ENCODE results near the gene P2RY10. TPM values are rescaled to one million over a fixed set of nuclear protein-coding genes. Genes with fewer than 3 reads are reported as not detected.
"Not testable (repeated sequence)": the region's sequence is repeated elsewhere in the genome, so short reads cannot be mapped to it uniquely, and the experiment has no call there.

Gene P2RY10
- total and polyA plus RNA-seq, 4 experiments from 2014 or later: 61.8 to 104 (median 86.2) TPM

- H3K4me1 ChIP-seq (ENCODE audit: insufficient read depth, low read length): peaks cover 21% of the 10 kb centered on the region
- H3K27ac ChIP-seq (ENCODE audit: low read depth, low read length): no peak overlapping the region
- Mint-ChIP-seq H3K27ac (peak overlapping the region in 6 of 7 donors; percentile 52 to 85 (median 78)), H3K9me3 (peaks cover 0 to 16% (median 12%) of the 10 kb centered on the region in 8 donors), H3K36me3 (peaks cover 38 to 41% of the 10 kb centered on the region in 2 donors), H3K4me1 (peaks cover 13 to 42% (median 25%) of the 10 kb centered on the region in 4 donors), H3K4me3 (peak overlapping the region in 1 of 8 donors; percentile 50), H3K27me3 (no peaks in the 10 kb centered on the region)
- no peaks in the 10 kb centered on the region for H3K9me3 ChIP-seq (ENCODE audit: control insufficient read depth in 1 of 2, low read length in 2 of 2)
- ChIA-PET CTCF (ENCODE audit: partially characterized antibody) (no interaction called here), POLR2A (ENCODE audit: partially characterized antibody) (interaction anchor here (1.4 to 2.5 kb wide), 4 partner anchors 14 to 188 kb away, joined by 3 to 10 read pairs (median 4); partner anchors contain the start of gene P2RY10)
- no peaks in the 10 kb centered on the region for H3K27me3 ChIP-seq (ENCODE audit: insufficient read depth, low read length)
- H3K36me3 ChIP-seq (ENCODE audit: insufficient read depth, low read length): peaks cover 5% of the 10 kb centered on the region
- intact Hi-C loops (cut with micrococcal nuclease): loop anchor here (5.0 kb wide), 1 partner anchor 178 kb away; the partner anchor contains the start of gene GPR174
- no peak for DNase-seq
- no peak overlapping the region for H3K4me3 ChIP-seq (ENCODE audit: low read length in 2 of 2)
Measured at GRCh38 chrX:78964598-78964997, 19.4 kb downstream of the P2RY10 start.

DNA sequence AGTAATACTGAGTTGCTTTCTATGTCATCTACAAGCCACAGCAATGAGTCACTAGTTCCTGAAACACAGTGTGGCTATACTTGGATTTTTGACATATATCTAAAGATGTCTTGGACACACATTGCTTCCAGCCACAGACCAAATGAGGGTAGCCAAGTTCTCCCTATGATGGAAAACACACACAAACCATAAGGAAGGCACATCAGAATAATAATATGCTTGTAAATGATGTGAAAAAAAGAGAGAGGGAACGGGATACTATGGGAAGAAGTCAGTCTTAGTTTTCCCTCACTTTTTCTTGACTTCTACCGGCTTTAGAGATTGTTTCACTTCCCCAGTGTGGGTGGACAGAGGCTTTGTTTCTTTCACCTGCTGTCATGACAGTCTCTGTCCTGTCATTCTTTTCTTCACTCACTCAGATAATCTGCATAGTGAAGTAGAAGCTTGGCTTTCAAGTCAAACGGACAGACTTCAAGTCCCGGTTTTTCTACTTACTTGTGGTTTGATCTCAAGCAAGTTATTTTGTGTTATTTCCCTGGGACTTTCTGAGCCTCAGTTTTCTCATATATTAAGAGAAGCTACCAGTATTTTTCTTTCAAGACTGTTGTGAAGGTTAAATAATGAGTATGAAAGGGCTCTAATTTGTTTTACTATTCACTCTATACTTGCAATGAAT, 34.7 kb downstream of the P2RY10 start:
- H3K9me3 ChIP-seq (ENCODE audit: control insufficient read depth in 1 of 2, low read length in 2 of 2): no peaks in the 10 kb centered on the region
- ChIA-PET CTCF (ENCODE audit: partially characterized antibody) (no interaction called here), POLR2A (ENCODE audit: partially characterized antibody) (no interaction called here)
- no peak for DNase-seq
- peaks cover 5 to 8% (median 6%) of the 10 kb centered on the region in 4 donors for H3K4me1 Mint-ChIP-seq
- H3K36me3 ChIP-seq (ENCODE audit: insufficient read depth, low read length): no peaks in the 10 kb centered on the region
- no peak overlapping the region for H3K27ac ChIP-seq (ENCODE audit: low read depth, low read length)
- H3K4me3 ChIP-seq (ENCODE audit: low read length in 2 of 2): no peak overlapping the region
- peak overlapping the region in 2 of 8 donors; percentile 41 to 43 for H3K4me3 Mint-ChIP-seq
- H3K9me3 Mint-ChIP-seq: peaks cover 0 to 5% (median 0%) of the 10 kb centered on the region in 8 donors
- H3K36me3 Mint-ChIP-seq: peaks cover 0 to 7% of the 10 kb centered on the region in 2 donors
- peak overlapping the region in 2 of 7 donors; percentile 37 to 57 for H3K27ac Mint-ChIP-seq
- no peaks in the 10 kb centered on the region for H3K27me3 Mint-ChIP-seq
- intact Hi-C loops (cut with micrococcal nuclease): no loop called here
- peaks cover 8% of the 10 kb centered on the region for H3K4me1 ChIP-seq (ENCODE audit: insufficient read depth, low read length)
- no peaks in the 10 kb centered on the region for H3K27me3 ChIP-seq (ENCODE audit: insufficient read depth, low read length)

GRCh38 chrX:78989349-78989748, 44.2 kb downstream of the P2RY10 start:
- intact Hi-C loops (cut with micrococcal nuclease): no loop called here
- H3K36me3 ChIP-seq (ENCODE audit: insufficient read depth, low read length): no peaks in the 10 kb centered on the region
- H3K9me3 ChIP-seq (ENCODE audit: control insufficient read depth in 1 of 2, low read length in 2 of 2): no peaks in the 10 kb centered on the region
- ChIA-PET CTCF (ENCODE audit: partially characterized antibody) (no interaction called here), POLR2A (ENCODE audit: partially characterized antibody) (no interaction called here)
- peaks cover 2 to 17% (median 12%) of the 10 kb centered on the region in 8 donors for H3K9me3 Mint-ChIP-seq
- DNase-seq: no peak
- H3K27me3 ChIP-seq (ENCODE audit: insufficient read depth, low read length): no peaks in the 10 kb centered on the region
- H3K4me3 ChIP-seq (ENCODE audit: low read length in 2 of 2): no peak overlapping the region
- no peaks in the 10 kb centered on the region for H3K4me1 ChIP-seq (ENCODE audit: insufficient read depth, low read length)
- H3K36me3 Mint-ChIP-seq: peaks cover 3 to 4% of the 10 kb centered on the region in 2 donors
- no peaks in the 10 kb centered on the region for H3K27me3 Mint-ChIP-seq
- peaks cover 0 to 2% (median 0%) of the 10 kb centered on the region in 4 donors for H3K4me1 Mint-ChIP-seq
- no peak overlapping the region for H3K27ac Mint-ChIP-seq
- H3K27ac ChIP-seq (ENCODE audit: low read depth, low read length): no peak overlapping the region
- H3K4me3 Mint-ChIP-seq: no peak overlapping the region

DNA sequence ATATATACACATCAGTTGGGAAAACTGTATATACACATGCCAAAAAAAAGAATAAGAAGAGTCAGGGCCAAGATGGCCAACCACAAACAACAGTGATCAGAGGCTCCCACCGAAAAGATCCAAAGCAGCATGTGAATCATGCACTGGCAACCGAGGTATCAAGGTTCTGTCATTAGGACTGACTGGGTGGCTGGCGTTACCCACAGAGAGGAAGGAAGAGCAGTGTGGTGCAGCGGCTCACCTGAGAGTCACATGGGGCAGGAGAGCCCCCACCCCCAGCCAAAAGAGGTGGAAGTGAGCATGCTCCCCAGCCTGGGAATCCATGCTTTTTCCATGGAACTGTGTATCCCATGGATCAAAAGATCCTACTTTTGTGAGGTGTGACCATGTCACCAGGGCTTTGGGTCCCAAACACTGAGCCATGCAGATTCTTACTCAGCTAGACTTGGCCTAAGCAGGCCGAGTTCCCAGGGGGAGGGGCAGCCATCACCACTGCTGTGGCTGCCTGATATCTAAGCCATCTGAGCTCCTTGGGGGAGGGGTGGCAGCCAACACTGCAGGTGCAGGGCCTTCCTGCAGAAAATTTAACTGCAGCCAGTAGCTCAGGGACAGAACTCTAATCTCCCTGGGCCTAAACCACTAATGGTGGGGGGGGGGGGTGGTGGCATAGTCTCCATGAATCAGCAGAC, 52.8 kb downstream of the P2RY10 start:
- Histone ChIP-seq H3K4me1 (ENCODE audit: insufficient read depth, low read length) (peaks cover 11% of the 10 kb centered on the region), H3K9me3 (ENCODE audit: control insufficient read depth in 1 of 2, low read length in 2 of 2) (no peaks in the 10 kb centered on the region), H3K27ac (ENCODE audit: low read depth, low read length) (no peak overlapping the region), H3K36me3 (ENCODE audit: insufficient read depth, low read length) (no peaks in the 10 kb centered on the region), H3K4me3 (ENCODE audit: low read length in 2 of 2) (no peak overlapping the region), H3K27me3 (ENCODE audit: insufficient read depth, low read length) (no peaks in the 10 kb centered on the region)
- H3K4me3 Mint-ChIP-seq: peak overlapping the region in 4 of 8 donors; percentile 49 to 61 (median 52)
- POLR2A ChIA-PET (ENCODE audit: partially characterized antibody): no interaction called here
- no peaks in the 10 kb centered on the region for H3K36me3 Mint-ChIP-seq
- H3K4me1 Mint-ChIP-seq: peaks cover 7 to 23% (median 9%) of the 10 kb centered on the region in 4 donors
- intact Hi-C loops (cut with micrococcal nuclease): no loop called here
- no peaks in the 10 kb centered on the region for H3K27me3 Mint-ChIP-seq
- DNase-seq: peak; percentile 15 to 47 (median 28)
- CTCF ChIA-PET (ENCODE audit: partially characterized antibody): interaction anchor here (0.7 kb wide), 1 partner anchor 241 kb away, joined by 3 read pairs; no protein-coding TSS in a partner anchor
- peak overlapping the region in 3 of 7 donors; percentile 4 to 84 (median 42) for H3K27ac Mint-ChIP-seq
- H3K9me3 Mint-ChIP-seq: peaks cover 0 to 10% (median 2%) of the 10 kb centered on the region in 8 donors

DNA sequence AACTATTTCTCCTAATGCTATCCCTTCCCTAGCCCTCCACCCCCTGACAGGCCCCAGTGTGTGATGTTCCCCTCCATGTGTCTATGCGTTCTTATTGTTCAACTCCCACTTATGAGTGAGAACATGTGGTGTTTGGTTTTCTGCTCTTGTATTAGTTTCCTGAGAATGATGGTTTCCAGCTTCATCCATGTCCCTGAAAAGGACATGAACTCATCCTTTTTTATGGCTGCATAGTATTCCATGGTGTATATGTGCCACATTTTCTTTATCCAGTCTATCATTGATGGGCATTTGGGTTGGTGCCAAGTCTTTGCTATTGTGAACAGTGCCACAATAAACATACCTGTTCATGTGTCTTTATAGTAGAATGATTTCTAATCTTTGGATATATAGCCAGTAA, 62.3 kb downstream of the P2RY10 start:
- H3K36me3 ChIP-seq (ENCODE audit: insufficient read depth, low read length); H3K27me3 ChIP-seq (ENCODE audit: insufficient read depth, low read length); H3K4me1 ChIP-seq (ENCODE audit: insufficient read depth, low read length); CTCF ChIA-PET (ENCODE audit: partially characterized antibody); H3K4me3 Mint-ChIP-seq; POLR2A ChIA-PET (ENCODE audit: partially characterized antibody); H3K9me3 ChIP-seq (ENCODE audit: control insufficient read depth in 1 of 2, low read length in 2 of 2); H3K36me3 Mint-ChIP-seq; intact Hi-C loops (cut with micrococcal nuclease); H3K27ac Mint-ChIP-seq; H3K27me3 Mint-ChIP-seq; H3K4me3 ChIP-seq (ENCODE audit: low read length in 2 of 2); H3K4me1 Mint-ChIP-seq; DNase-seq; H3K27ac ChIP-seq (ENCODE audit: low read depth, low read length): not testable (repeated sequence)
- H3K9me3 Mint-ChIP-seq: peaks cover 3 to 28% (median 9%) of the 10 kb centered on the region in 8 donors

Small RNAs within 50 kb of the gene (microRNA-seq; reads per million reads assigned to microRNA genes)
- not detected for gene MIR4328 (ENCODE audit: borderline microRNAs expressed, borderline number of aligned reads, borderline replicate concordance)

Other genes starting within 250 kb of the P2RY10 start
- not detected for gene LPAR4, start 197.7 kb upstream of the P2RY10 start, total RNA-seq
- gene LPAR4, start 197.7 kb upstream of the P2RY10 start, polyA plus RNA-seq: not detected
- 10 to 100 TPM; 89.0 to 89.6 TPM for gene GPR174, start 199.3 kb downstream of the P2RY10 start, total RNA-seq
- 1 to 10 TPM; 8.4 to 9.7 TPM for gene GPR174, start 199.3 kb downstream of the P2RY10 start, polyA plus RNA-seq

Data from CD4-positive, alpha-beta memory T cell (primary cell).